HCT116 (cell line): ENCODE data around the gene DTNBP1. TPM values are rescaled to one million over a fixed set of nuclear protein-coding genes. Genes with fewer than 3 reads are reported as not detected.

ENCODE experiments used
- ATAC-seq: fragments of 200-7000 bp; cut with Tn5 transposase; 2 replicates; pipeline ENCODE4 v1.9.1; 2020; ENCODE audit warnings: mild to moderate bottlenecking, moderate library complexity
- BruUV-seq: library from RNA; stranded (reverse); fragments of 400-500 nt; replicated peaks from 2 replicates; lab custom pipeline; 2021; lab: Mats Ljungman, UMichigan
- CTCF ChIA-PET: fragments of 300-600 bp; sonication (Branson Sonifier 250); formaldehyde crosslinking; loops from one replicate; lab custom pipeline; 2021; ENCODE audit warnings: antibody characterized with exemption; lab: Charles Lee
- POLR2A ChIA-PET: fragments of 300-600, 350-600 bp; sonication (Branson Sonifier 250); formaldehyde crosslinking; loops from one replicate; lab custom pipeline; 2021; ENCODE audit warnings: antibody characterized with exemption; lab: Charles Lee
- RAD21 ChIA-PET, 2 experiments: fragments of 300-600 bp; sonication (Branson Sonifier 250); formaldehyde crosslinking; loops; one replicate each; lab custom pipeline; 2023; ENCODE audit warnings: low total read pairs in 2 of 2; ENCODE audit not compliant: uncharacterized antibody in 2 of 2, unreplicated experiment in 2 of 2, low non-redundant PET in 1 of 2; lab: Charles Lee
- DNase-seq: peaks from one replicate; pipeline ENCODE4 v3.0.0-alpha.2; 2010; ENCODE audit warnings: low read depth, low spot score
- H2AFZ ChIP-seq: fragments of 200-600 bp; shearing (Covaris generic), sonication (generic); 2 replicates; pipeline ENCODE4 v1.6.1; 2017; ENCODE audit warnings: low read depth, mixed run types, mixed read lengths, antibody characterized with exemption, low read length; ENCODE audit not compliant: poor library complexity, severe bottlenecking
- H3K27ac ChIP-seq: 2 replicates; pipeline ENCODE4 v1.5.1; 2012; ENCODE audit warnings: low read depth, low read length
- H3K27me3 ChIP-seq: fragments of 200-600 bp; sonication (generic); 2 replicates; pipeline ENCODE4 v1.6.1; 2016; ENCODE audit warnings: mixed run types, low read length, mixed read lengths; ENCODE audit not compliant: insufficient read depth
- H3K36me3 ChIP-seq, 2 experiments: fragments of 200-500 bp in 1 of 2; fragments of 200-600 bp in 1 of 2; sonication (Bioruptor generic) in 1 of 2; sonication (generic) in 1 of 2; 2 replicates each; pipeline versions ENCODE4 v1.5.1 to v1.6.1; 2014 to 2016; ENCODE audit warnings: low read length in 2 of 2, inconsistent platforms in 1 of 2, mixed read lengths in 1 of 2, mixed run types in 1 of 2; ENCODE audit not compliant: insufficient read depth in 2 of 2, control insufficient read depth in 1 of 2
- H3K4me1 ChIP-seq, 2 experiments: fragments of 200-600 bp in 1 of 2; sonication (generic) in 1 of 2; 2 replicates each; pipeline versions ENCODE4 v1.5.1 to v1.6.1; 2012 to 2017; ENCODE audit warnings: low read length in 2 of 2, inconsistent platforms in 1 of 2, mild to moderate bottlenecking in 1 of 2, mixed read lengths in 1 of 2, mixed run types in 1 of 2, moderate library complexity in 1 of 2; ENCODE audit not compliant: insufficient read depth in 2 of 2, control insufficient read depth in 1 of 2
- H3K4me2 ChIP-seq: fragments of 200-600 bp; sonication (generic); 2 replicates; pipeline ENCODE4 v1.6.1; 2017; ENCODE audit warnings: mixed run types, low read length, mixed read lengths
- H3K4me3 ChIP-seq, 2 experiments: fragments of 200-600 bp in 1 of 2; sonication (generic) in 1 of 2; replicated peaks in 1 of 2; 2 replicates each; pipeline ENCODE4 v1.5.1; 2011 to 2016; ENCODE audit warnings: low read length in 2 of 2, control low read depth in 1 of 2, low read depth in 1 of 2, mild to moderate bottlenecking in 1 of 2, mixed read lengths in 1 of 2, mixed run types in 1 of 2
- H3K79me2 ChIP-seq: fragments of 200-600 bp; sonication (generic); 2 replicates; pipeline ENCODE4 v1.6.1; 2017; ENCODE audit warnings: mild to moderate bottlenecking, mixed run types, low read length, moderate library complexity, mixed read lengths; ENCODE audit not compliant: insufficient read depth
- H3K9ac ChIP-seq: fragments of 200-600 bp; sonication (generic); 2 replicates; pipeline ENCODE4 v1.6.1; 2016; ENCODE audit warnings: low read length, mixed read lengths
- H3K9me2 ChIP-seq: fragments of 200-600 bp; sonication (generic), shearing (Covaris generic); 2 replicates; pipeline ENCODE4 v1.6.1; 2017; ENCODE audit warnings: mixed run types, mild to moderate bottlenecking, moderate library complexity; ENCODE audit not compliant: insufficient read depth
- H3K9me3 ChIP-seq, 2 experiments: fragments of 200-500 bp in 1 of 2; fragments of 200-600 bp in 1 of 2; sonication (Bioruptor generic) in 1 of 2; sonication (generic) in 1 of 2; 2 replicates each; pipeline ENCODE4 v1.6.1; 2014 to 2017; ENCODE audit warnings: low read length in 2 of 2, mixed read lengths in 2 of 2, inconsistent platforms in 1 of 2, low read depth in 1 of 2, mild to moderate bottlenecking in 1 of 2, mixed run types in 1 of 2, moderate library complexity in 1 of 2; ENCODE audit not compliant: control insufficient read depth in 1 of 2, insufficient read depth in 1 of 2
- H4K20me1 ChIP-seq: fragments of 200-600 bp; sonication (generic), shearing (Covaris generic); 2 replicates; pipeline ENCODE4 v1.6.1; 2017; ENCODE audit warnings: mixed run types, mild to moderate bottlenecking, moderate library complexity; ENCODE audit not compliant: insufficient read depth
- CBX3 ChIP-seq: IDR thresholded peaks from 2 replicates; pipeline ENCODE4 v1.6.1; 2012; ENCODE audit warnings: low read depth
- CEBPB ChIP-seq: IDR thresholded peaks from 2 replicates; pipeline ENCODE4 v1.6.1; 2012; ENCODE audit warnings: low read depth
- ELF1 ChIP-seq: IDR thresholded peaks from 2 replicates; pipeline ENCODE4 v1.6.1; 2012; ENCODE audit warnings: low read depth, borderline replicate concordance
- EZH2 ChIP-seq: fragments of 200-600 bp; sonication (generic); IDR thresholded peaks from 2 replicates; pipeline ENCODE4 v1.6.1; 2017; ENCODE audit warnings: antibody characterized with exemption, mixed run types
- FOSL1 ChIP-seq: IDR thresholded peaks from 2 replicates; pipeline ENCODE4 v1.6.1; 2012; ENCODE audit warnings: low read depth
- JUND ChIP-seq: IDR thresholded peaks from 2 replicates; pipeline ENCODE4 v1.6.1; 2012
- MAX ChIP-seq: IDR thresholded peaks from 2 replicates; pipeline ENCODE4 v1.6.1; 2012
- POLR2A ChIP-seq: IDR thresholded peaks from 2 replicates; pipeline ENCODE4 v1.7.0; 2011; ENCODE audit warnings: borderline replicate concordance; ENCODE audit not compliant: insufficient read depth, insufficient read length; ENCODE audit errors: extremely low read depth
- RAD21 ChIP-seq: IDR thresholded peaks from 2 replicates; pipeline ENCODE4 v1.6.1; 2012; ENCODE audit warnings: low read depth, mild to moderate bottlenecking
- SIN3A ChIP-seq: IDR thresholded peaks from 2 replicates; pipeline ENCODE4 v1.6.1; 2012; ENCODE audit warnings: low read depth
- SRF ChIP-seq: IDR thresholded peaks from 2 replicates; pipeline ENCODE4 v1.6.1; 2012; ENCODE audit warnings: low read depth
- TCF7L2 ChIP-seq: IDR thresholded peaks from 2 replicates; pipeline ENCODE4 v1.7.0; 2011; ENCODE audit warnings: borderline replicate concordance, inconsistent platforms; ENCODE audit not compliant: insufficient read depth, insufficient read length; ENCODE audit errors: extremely low read depth
- ZNF274 ChIP-seq: fragments of 200-500 bp; sonication (Bioruptor generic); IDR thresholded peaks from 2 replicates; pipeline ENCODE4 v1.6.1; 2014; ENCODE audit warnings: mild to moderate bottlenecking, low read depth, low read length, inconsistent platforms
- intact Hi-C: fragments of 100-400 bp; cut with micrococcal nuclease; formaldehyde crosslinking; loops from 2 replicates; pipeline ENCODE4 v1.10.0; 2022
- total RNA-seq: library from RNA; stranded (reverse); gene quantifications from one replicate; pipeline ENCODE4 v1.2.1, GENCODE V29; 2021; ENCODE audit not compliant: unreplicated experiment
- TF ChIP-seq, protein P1 (sequence below): IDR thresholded peaks from 2 replicates; pipeline ENCODE4 v1.6.1; 2012

DTNBP1 gene
- total RNA-seq, 1 experiment from 2014 or later: 16.7 TPM

DNA sequence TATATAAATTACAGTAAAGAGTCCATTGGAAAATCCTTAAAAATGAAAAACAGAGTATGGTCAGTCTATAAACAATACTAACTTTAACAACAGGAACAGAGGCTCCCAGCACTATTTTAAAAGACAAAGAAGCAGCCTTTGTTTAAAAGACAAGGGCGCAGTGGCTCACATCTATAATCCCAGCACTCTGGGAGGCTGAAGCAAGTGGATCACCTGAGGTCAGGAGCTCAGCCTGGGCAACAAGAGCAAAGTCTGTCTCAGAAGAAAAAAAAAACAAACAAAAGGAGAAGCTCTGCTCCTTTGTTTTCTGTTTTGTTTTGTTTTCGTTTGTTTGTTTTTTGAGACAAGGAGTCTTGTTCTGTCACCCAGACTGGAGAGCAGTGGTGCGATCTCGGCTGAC is 89.4 kb downstream of the DTNBP1 start:
- Histone ChIP-seq H3K27me3 (no peaks in the 10 kb centered on the region), H3K4me3 (no peak overlapping the region), H2AFZ (no peak overlapping the region), H3K4me2 (no peak overlapping the region), H3K79me2 (no peaks in the 10 kb centered on the region), H3K4me1 (no peaks in the 10 kb centered on the region), H4K20me1 (no peaks in the 10 kb centered on the region), H3K9ac (no peak overlapping the region), H3K27ac (no peak overlapping the region), H3K36me3 (no peaks in the 10 kb centered on the region), H3K9me2 (no peaks in the 10 kb centered on the region), H3K9me3 (no peaks in the 10 kb centered on the region)
- intact Hi-C loops: no loop called here
- ChIA-PET RAD21 (no interaction called here), CTCF (no interaction called here), POLR2A (no interaction called here)
- no TSS peak for BruUV-seq
- no peak for ATAC-seq
- TF ChIP-seq ELF1 (no peak), POLR2A (no peak), EZH2 (no peak), SIN3A (no peak)
- DNase-seq: no peak

DNA sequence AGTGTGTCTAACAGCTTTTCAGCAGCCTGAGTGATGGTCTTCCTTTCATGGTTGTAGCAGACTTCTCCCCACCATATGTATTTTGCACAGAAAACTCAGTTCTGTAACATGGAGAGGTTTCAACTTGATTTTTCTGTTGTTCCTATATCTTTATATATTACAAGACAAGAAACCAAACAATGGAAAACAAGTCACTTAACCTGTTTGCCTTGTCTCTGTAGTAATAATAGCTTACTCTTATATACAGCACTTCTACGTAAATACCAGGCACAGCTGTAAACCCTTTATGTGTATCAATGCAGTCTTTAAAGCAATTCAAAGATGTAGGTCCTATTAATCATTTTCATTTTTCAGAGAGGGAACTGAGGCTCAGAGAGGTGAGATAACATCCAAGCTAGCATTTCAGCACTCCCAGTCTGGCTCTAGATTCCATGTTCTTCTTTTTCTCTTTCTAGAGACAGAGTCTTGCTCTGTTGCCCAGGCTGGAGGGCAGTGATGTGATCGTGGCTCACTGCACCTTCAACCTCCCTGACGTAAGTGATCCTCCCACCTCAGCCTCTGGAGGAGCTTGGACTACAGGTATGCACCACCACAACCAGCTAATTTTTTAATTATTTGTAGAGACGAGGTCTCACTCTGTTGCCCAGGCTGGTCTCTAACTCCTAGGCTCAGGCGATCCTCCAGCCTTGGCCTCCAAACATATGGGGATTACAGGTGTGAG is 90.4 kb downstream of the DTNBP1 start:
- ChIA-PET POLR2A (no interaction called here), CTCF (no interaction called here)
- H3K9me3 ChIP-seq: no peaks in the 10 kb centered on the region

More for the DNA sequence above, 90.4 kb downstream of the DTNBP1 start:
- intact Hi-C loops: no loop called here
- Histone ChIP-seq H2AFZ (no peak overlapping the region), H3K4me2 (no peak overlapping the region), H3K27me3 (no peaks in the 10 kb centered on the region), H3K4me3 (no peak overlapping the region), H3K9ac (no peak overlapping the region), H4K20me1 (no peaks in the 10 kb centered on the region), H3K79me2 (no peaks in the 10 kb centered on the region), H3K9me2 (no peaks in the 10 kb centered on the region), H3K4me1 (no peaks in the 10 kb centered on the region), H3K27ac (no peak overlapping the region), H3K36me3 (no peaks in the 10 kb centered on the region)
- ATAC-seq: no peak
- TF ChIP-seq POLR2A (no peak), RAD21 (no peak), SIN3A (no peak), SRF (no peak), MAX (no peak), CEBPB (no peak), TCF7L2 (no peak), JUND (no peak), FOSL1 (no peak), CBX3 (no peak), ZNF274 (no peak)
- TF ChIP-seq, protein P1, sequence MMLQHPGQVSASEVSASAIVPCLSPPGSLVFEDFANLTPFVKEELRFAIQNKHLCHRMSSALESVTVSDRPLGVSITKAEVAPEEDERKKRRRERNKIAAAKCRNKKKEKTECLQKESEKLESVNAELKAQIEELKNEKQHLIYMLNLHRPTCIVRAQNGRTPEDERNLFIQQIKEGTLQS: no peak
- no peak for DNase-seq
- BruUV-seq: no TSS peak
- RAD21 ChIA-PET: no interaction called here
